Measurements from ENCODE around the gene DEPP1. TPM values are rescaled to one million over a fixed set of nuclear protein-coding genes. Genes with fewer than 3 reads are reported as not detected.

Gene DEPP1
- total and polyA plus RNA-seq, 9 donors, result 35.6 to 603 (median 174) TPM

GRCh38 chr10:44982496-44982895 lies 3.9 kb upstream of the DEPP1 start:
- Histone ChIP-seq H3K36me3 (no peaks in the 10 kb centered on the region), H3K9me3 (peaks cover 0 to 4% of the 10 kb centered on the region in 2 donors), H3K27ac (peak overlapping the region in 1 of 2 donors; percentile 1), H3K27me3 (no peaks in the 10 kb centered on the region), H3K4me1 (ENCODE audit: insufficient read depth) (peaks cover 50% of the 10 kb centered on the region), H3K4me3 (no peak overlapping the region)
- DNase-seq, result peak in 4 of 5 donors; percentile 10 to 30 (median 24)
- TF ChIP-seq POLR2A (IDR thresholded peaks at IDR 0.05) (no peak), EP300 (IDR thresholded peaks at IDR 0.05) (no peak), CTCF (IDR thresholded peaks at IDR 0.05) (no peak)
- intact Hi-C loops (cut with DNase I), result no loop called here
- 95 to 96% (median 95%) methylated on average over 9 of the region's 9 CpGs for WGBS, 3 donors

GRCh38 chr10:44982114-44982460 lies 3.5 kb upstream of the DEPP1 start:
- H3K27ac ChIP-seq, result peak overlapping the region in 1 of 2 donors; percentile 1
- no peaks in the 10 kb centered on the region for H3K27me3 ChIP-seq
- 89 to 97% (median 92%) methylated on average over 9 of the region's 9 CpGs for WGBS, 3 donors
- peak; percentile 13 to 51 (median 40) for DNase-seq
- intact Hi-C loops (cut with DNase I), result no loop called here
- H3K4me1 ChIP-seq (ENCODE audit: insufficient read depth), result peaks cover 48% of the 10 kb centered on the region
- no peaks in the 10 kb centered on the region for H3K36me3 ChIP-seq
- H3K9me3 ChIP-seq, result peaks cover 0 to 7% of the 10 kb centered on the region in 2 donors
- no peak for TF ChIP-seq POLR2A (IDR thresholded peaks at IDR 0.05)
- no peak for TF ChIP-seq CTCF (IDR thresholded peaks at IDR 0.05)
- no peak for TF ChIP-seq EP300 (IDR thresholded peaks at IDR 0.05)
- no peak overlapping the region for H3K4me3 ChIP-seq

- Histone ChIP-seq H3K36me3 (no peaks in the 10 kb centered on the region), H3K4me1 (ENCODE audit: insufficient read depth) (peaks cover 52% of the 10 kb centered on the region), H3K27me3 (no peaks in the 10 kb centered on the region), H3K4me3 (no peak overlapping the region), H3K27ac (peak overlapping the region in 1 of 2 donors; percentile 84), H3K9me3 (peaks cover 0 to 7% of the 10 kb centered on the region in 2 donors)
- DNase-seq, result peak; percentile 9 to 41 (median 39)
- TF ChIP-seq EP300 (IDR thresholded peaks at IDR 0.05) (no peak), CTCF (IDR thresholded peaks at IDR 0.05) (no peak), POLR2A (IDR thresholded peaks at IDR 0.05) (no peak)
- intact Hi-C loops (cut with DNase I), result no loop called here
- WGBS, 3 donors, result 64 to 70% (median 67%) methylated on average over 11 of the region's 11 CpGs
Observed at GRCh38 chr10:44981172-44982113, 2.8 kb upstream of the DEPP1 start.

GRCh38 chr10:44980309-44981171 lies 1.9 kb upstream of the DEPP1 start:
- Histone ChIP-seq H3K9me3 (peaks cover 0 to 7% of the 10 kb centered on the region in 2 donors), H3K4me3 (no peak overlapping the region), H3K27me3 (no peaks in the 10 kb centered on the region), H3K4me1 (ENCODE audit: insufficient read depth) (peaks cover 50% of the 10 kb centered on the region), H3K36me3 (no peaks in the 10 kb centered on the region), H3K27ac (peak overlapping the region; percentile 13 to 84)
- WGBS, 3 donors, result 86% methylated on average over 14 of the region's 14 CpGs
- TF ChIP-seq POLR2A (IDR thresholded peaks at IDR 0.05) (no peak), EP300 (IDR thresholded peaks at IDR 0.05) (no peak), CTCF (IDR thresholded peaks at IDR 0.05) (no peak)
- DNase-seq, result peak; percentile 11 to 41 (median 36)
- intact Hi-C loops (cut with DNase I), result no loop called here
